Thoracic aorta (tissue), 2 donors: ENCODE data around the gene MAP2K6. TPM values are rescaled to one million over a fixed set of nuclear protein-coding genes. Genes with fewer than 3 reads are reported as not detected.
A peak's percentile ranks its signal among the peaks of the same experiment; 100 is the strongest.

Source experiments
- ATAC-seq: fragments of 150-250 bp; one replicate; pipeline ENCODE4 v1.8.0; 2017; ENCODE audit warnings: low read depth; ENCODE audit not compliant: insufficient number of reproducible peaks, low FRiP score
- DNase-seq: peaks from one replicate; pipeline ENCODE4 v3.0.0-alpha.2; 2020; ENCODE audit warnings: low spot score
- H3K27ac ChIP-seq, 2 donors: fragments of 200-600 bp; sonication (generic); 1 replicate in 1 of 2; 2 replicates in 1 of 2; pipeline ENCODE4 v1.5.1; 2016; ENCODE audit warnings: mild to moderate bottlenecking in 2 of 2, moderate library complexity in 2 of 2
- H3K27me3 ChIP-seq: fragments of 200-600 bp; sonication (generic); replicated peaks from 2 replicates; pipeline ENCODE4 v1.6.0; 2016; ENCODE audit warnings: mild to moderate bottlenecking; ENCODE audit not compliant: insufficient read depth
- H3K36me3 ChIP-seq: fragments of 200-600 bp; sonication (generic); one replicate; pipeline ENCODE4 v1.5.1; 2016
- H3K4me1 ChIP-seq, 2 donors: fragments of 200-600 bp; sonication (generic); 1 replicate in 1 of 2; 2 replicates in 1 of 2; pipeline versions ENCODE4 v1.5.1 to v1.6.0; 2016; ENCODE audit warnings: low read depth in 2 of 2, mild to moderate bottlenecking in 1 of 2; ENCODE audit not compliant: control insufficient read depth in 1 of 2
- H3K4me3 ChIP-seq: fragments of 200-600 bp; sonication (generic); 2 replicates; pipeline ENCODE4 v1.5.1; 2016; ENCODE audit warnings: mild to moderate bottlenecking
- H3K9me3 ChIP-seq: fragments of 200-600 bp; sonication (generic); 2 replicates; pipeline ENCODE4 v1.5.1; 2016
- CTCF ChIP-seq: fragments of 200-600 bp; sonication (generic); IDR thresholded peaks from one replicate; pipeline ENCODE4 v1.5.1; 2019; ENCODE audit warnings: antibody characterized with exemption
- total RNA-seq, 2 donors: library from RNA; depleted of rRNA; stranded (reverse); fragments of >200 nt; gene quantifications; one replicate each; pipeline versions ENCODE4 v1.1.0 to v1.2.3, GENCODE V29; 2016

The MAP2K6 gene
- total RNA-seq, 2 donors from 2014 or later = 1.5 to 6.3 TPM

- ATAC-seq (no peak), DNase-seq (no peak)
- Histone ChIP-seq H3K27ac (no peak overlapping the region), H3K4me3 (no peak overlapping the region), H3K27me3 (no peaks in the 10 kb centered on the region), H3K36me3 (no peaks in the 10 kb centered on the region), H3K4me1 (no peaks in the 10 kb centered on the region), H3K9me3 (no peaks in the 10 kb centered on the region)
- peak; percentile 63 for TF ChIP-seq CTCF
Measured at GRCh38 chr17:69523244-69523861, 108.9 kb downstream of the MAP2K6 start.

GRCh38 chr17:69524854-69525253, 110.4 kb downstream of the MAP2K6 start:
- Histone ChIP-seq H3K27me3 (no peaks in the 10 kb centered on the region), H3K9me3 (no peaks in the 10 kb centered on the region), H3K27ac (no peak overlapping the region), H3K4me3 (no peak overlapping the region), H3K36me3 (no peaks in the 10 kb centered on the region), H3K4me1 (no peaks in the 10 kb centered on the region)
- ATAC-seq (no peak), DNase-seq (no peak)
- no peak for TF ChIP-seq CTCF

GRCh38 chr17:69525920-69526841, 111.7 kb downstream of the MAP2K6 start:
- peak; percentile 50 for ATAC-seq
- Histone ChIP-seq H3K36me3 (no peaks in the 10 kb centered on the region), H3K4me3 (no peak overlapping the region), H3K27ac (no peak overlapping the region), H3K27me3 (no peaks in the 10 kb centered on the region), H3K9me3 (no peaks in the 10 kb centered on the region), H3K4me1 (no peaks in the 10 kb centered on the region)
- DNase-seq = no peak
- TF ChIP-seq CTCF = peak; percentile 89

- TF ChIP-seq CTCF = no peak
- H3K9me3 ChIP-seq = no peaks in the 10 kb centered on the region
- no peak overlapping the region for H3K4me3 ChIP-seq
- no peaks in the 10 kb centered on the region for H3K4me1 ChIP-seq
- no peaks in the 10 kb centered on the region for H3K27me3 ChIP-seq
- DNase-seq = no peak
- ATAC-seq = no peak
- H3K36me3 ChIP-seq = no peaks in the 10 kb centered on the region
- H3K27ac ChIP-seq = no peak overlapping the region
Measured at GRCh38 chr17:69528035-69528434, 113.5 kb downstream of the MAP2K6 start.

- no peak for TF ChIP-seq CTCF
- no peaks in the 10 kb centered on the region for H3K36me3 ChIP-seq
- ATAC-seq (no peak), DNase-seq (no peak)
- no peaks in the 10 kb centered on the region for H3K4me1 ChIP-seq
- H3K27ac ChIP-seq = no peak overlapping the region
- no peaks in the 10 kb centered on the region for H3K9me3 ChIP-seq
- H3K4me3 ChIP-seq = no peak overlapping the region
- H3K27me3 ChIP-seq = no peaks in the 10 kb centered on the region
Measured at GRCh38 chr17:69533481-69534234, 119.2 kb downstream of the MAP2K6 start.
